Placental pericyte (primary cell): ENCODE data around the gene TM4SF4. TPM values are rescaled to one million over a fixed set of nuclear protein-coding genes. Genes with fewer than 3 reads are reported as not detected.

Experiments used
- small RNA-seq: library from RNA; depleted of rRNA; stranded (forward); fragments of <200 nt; gene quantifications from one replicate; pipeline ENCODE3, GENCODE V24; 2012; ENCODE audit warnings: low replicate concordance
- total RNA-seq: library from RNA; depleted of rRNA; stranded (reverse); fragments of >200 nt; gene quantifications from 2 replicates; pipeline ENCODE4 v1.2.3, GENCODE V29; 2012

TM4SF4 gene
- not detected in 2 replicates for total RNA-seq

GRCh38 chr3:149474250-149474817 lies at the start of gene TM4SF4:
Gene TM4SF4 (plus strand): TSS chr3:149474697. CDS start chr3:149474878, 181 bp downstream.

Small RNA genes lying within 50 kb of the gene (small RNA-seq; reads per million reads assigned to genes)
- gene AC108751.2 (not detected), gene RNU6-1098P (not detected)

Other genes starting within 250 kb of the TM4SF4 start
- gene TM4SF18, start 141.1 kb upstream of the TM4SF4 start, total RNA-seq: 1.3 TPM in 1 of 2 replicates, not detected in the other
- 44.9 and 282 TPM in 2 replicates for gene TM4SF1, start 97.0 kb upstream of the TM4SF4 start, total RNA-seq
- 41.1 and 133 TPM in 2 replicates for gene WWTR1, start 183.3 kb downstream of the TM4SF4 start, total RNA-seq